ENCODE results near the gene ANKS3.

GRCh38 chr16:4664538-4665418 is 69.3 kb downstream of the ANKS3 start:
- TF ChIP-seq RAD21 (IDR thresholded peaks at IDR 0.05; ENCODE audit: low read length) = no peak
- no peak for TF ChIP-seq CTCF (IDR thresholded peaks at IDR 0.05)
- TF ChIP-seq REST (IDR thresholded peaks at IDR 0.05; ENCODE audit: low read depth, low read length) = no peak
- TF ChIP-seq CHD2 (IDR thresholded peaks at IDR 0.05; ENCODE audit: low read length, partially characterized antibody) = no peak
- TF ChIP-seq USF1 (IDR thresholded peaks at IDR 0.05; ENCODE audit: borderline replicate concordance, low read depth) = no peak
- TF ChIP-seq PBX3 (IDR thresholded peaks at IDR 0.05) = no peak
- no peak for TF ChIP-seq GATA2 (CRISPR knock-in tag; IDR thresholded peaks at IDR 0.05)
